NAMALWA (cell line): ENCODE data around the gene SERINC3.

Experiments used
- DNase-seq: peaks from one replicate; pipeline ENCODE4 v3.0.0-alpha.2; 2015; ENCODE audit warnings: low spot score

SERINC3 gene

DNA sequence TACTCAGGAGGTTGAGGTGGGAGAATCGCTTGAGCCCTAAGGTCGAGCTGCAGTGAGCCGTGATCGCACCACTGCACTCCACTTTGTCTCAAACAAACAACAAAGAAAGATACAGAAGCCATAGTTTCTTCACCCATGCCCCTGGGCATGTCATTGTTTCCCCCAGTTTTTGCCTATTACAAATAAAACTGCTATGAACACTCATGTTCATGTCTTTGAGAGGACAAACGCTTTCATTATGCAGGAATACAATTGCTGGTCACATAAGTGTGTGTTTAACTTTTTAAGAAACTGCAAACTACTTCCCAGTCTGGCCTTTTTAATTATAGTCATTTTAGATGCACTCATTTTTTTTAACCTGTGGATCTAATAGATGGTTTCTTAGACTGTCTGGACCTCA, 58.4 kb downstream of the SERINC3 start:
- no peak for DNase-seq

DNA sequence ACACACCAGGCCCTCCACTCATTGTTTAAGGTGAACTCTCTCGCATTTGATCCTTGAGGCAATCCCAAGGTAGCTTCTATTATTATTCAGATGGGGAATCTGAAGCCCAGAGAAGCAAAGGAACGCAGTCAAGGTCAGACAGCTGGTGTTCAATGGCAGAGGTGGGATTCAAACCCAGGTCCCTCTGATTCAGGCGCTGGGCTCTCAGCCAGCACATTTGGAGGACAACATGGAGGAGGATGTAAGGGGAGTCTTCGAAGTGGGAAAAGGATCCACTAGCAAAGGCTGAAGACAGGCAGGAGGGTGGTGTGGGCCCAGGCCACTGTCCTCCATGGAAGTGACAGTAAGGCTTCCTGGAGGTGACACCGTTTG, 60.1 kb downstream of the SERINC3 start:
- DNase-seq, result no peak

DNA sequence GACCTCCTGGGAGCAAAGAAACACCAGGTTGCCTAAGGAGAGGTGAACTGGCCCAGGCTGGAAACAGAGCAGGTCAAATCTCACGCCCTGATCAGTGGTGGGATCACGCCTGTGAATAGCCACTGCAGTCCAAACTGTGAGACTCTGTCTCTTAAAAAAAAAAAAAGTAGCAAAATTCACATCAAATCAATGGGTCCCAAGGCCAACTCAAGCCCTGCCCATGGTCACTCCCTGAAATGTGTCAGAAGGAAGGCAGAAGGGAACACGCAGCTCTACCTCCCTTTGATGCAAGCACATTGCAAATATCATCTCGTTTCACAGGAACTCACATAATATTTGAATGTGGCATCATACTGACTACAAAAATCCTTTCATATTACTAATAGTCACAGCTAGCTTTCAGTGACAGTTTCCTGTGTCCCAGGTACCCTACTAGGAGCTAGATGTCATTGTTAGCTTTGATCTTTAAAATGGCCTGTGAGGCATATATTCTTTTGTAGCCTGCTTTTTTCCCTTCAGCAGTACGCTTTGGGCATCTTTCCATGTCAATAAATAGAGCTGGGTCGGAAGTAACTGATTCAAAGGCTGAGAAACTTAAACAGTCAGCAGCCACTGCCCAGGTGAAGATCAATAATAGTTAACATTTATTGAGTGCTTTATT, 60.6 kb downstream of the SERINC3 start:
- no peak for DNase-seq

DNA sequence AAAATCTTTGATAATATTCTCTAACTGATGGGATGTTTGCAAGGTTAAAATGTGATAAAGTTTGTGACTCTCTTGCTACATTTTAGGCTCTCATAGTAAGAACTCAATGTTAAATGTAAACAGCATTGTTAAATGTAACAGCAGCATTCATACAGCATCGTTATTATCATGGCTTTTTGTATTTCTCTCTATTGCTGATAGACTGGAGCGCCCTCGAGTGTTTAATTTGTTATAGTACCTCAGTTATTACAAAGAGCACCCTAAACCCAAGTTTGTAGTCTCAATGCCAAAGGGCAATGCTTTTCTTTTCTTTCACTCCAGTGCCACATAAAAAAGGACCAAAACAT, 61.1 kb downstream of the SERINC3 start:
- peak; percentile 71 for DNase-seq

DNA sequence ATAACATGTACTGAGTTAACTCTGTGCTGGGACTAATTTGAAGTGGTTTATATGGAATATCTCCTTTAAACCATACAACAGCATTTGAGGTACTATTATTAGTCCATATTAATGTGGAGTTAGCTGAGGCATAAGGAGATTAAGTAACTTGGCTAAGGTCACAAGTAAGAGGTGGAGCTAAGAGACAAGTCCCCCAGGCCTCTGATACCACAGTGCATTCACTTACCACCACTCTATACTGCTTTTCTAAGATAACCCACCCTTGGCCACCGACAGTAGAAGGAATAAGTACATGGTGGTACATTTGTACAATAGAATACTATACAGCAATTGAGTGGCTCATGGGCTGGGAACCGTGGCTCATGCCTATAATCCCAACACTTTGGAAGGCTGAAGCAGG, 62.6 kb downstream of the SERINC3 start:
- DNase-seq, result no peak

DNA sequence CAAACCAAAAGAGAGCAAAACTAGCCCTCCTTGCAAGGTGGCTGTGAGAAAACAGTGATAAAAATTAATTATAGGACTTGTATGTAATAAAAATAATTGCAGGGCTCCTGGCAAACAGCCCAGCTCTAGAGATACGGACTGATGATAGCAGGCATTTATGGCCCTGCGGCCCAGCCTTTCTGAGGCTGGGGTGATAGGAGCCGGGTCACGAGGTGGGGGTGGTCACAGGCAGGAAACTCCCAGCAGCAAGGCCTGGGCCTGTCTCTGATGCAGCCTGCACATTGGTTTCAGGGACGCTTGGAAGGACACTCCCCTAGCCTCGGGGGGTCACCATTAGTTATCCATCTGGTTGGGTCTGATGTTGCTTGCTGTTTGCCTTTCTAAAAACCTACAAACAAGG, 64.9 kb downstream of the SERINC3 start:
- DNase-seq, result no peak

DNA sequence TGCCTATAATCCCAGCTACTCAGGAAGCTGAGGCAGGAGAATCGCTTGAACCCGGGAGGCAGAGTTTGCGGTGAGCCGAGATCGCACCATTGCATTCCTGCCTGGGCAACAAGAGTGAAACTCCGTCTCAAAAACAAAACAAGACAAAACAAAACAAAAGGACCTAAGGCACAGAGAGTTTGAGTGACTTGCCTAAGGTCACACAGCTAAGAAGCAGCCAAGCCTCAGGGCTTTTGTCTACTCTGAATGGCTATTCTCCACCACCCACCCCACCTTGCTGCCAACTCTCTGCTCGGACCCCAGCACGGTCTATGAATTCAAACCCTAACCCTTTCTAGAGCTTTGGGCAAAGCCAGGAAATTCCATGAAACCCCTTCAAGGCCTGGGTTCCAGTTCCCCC, 65.3 kb downstream of the SERINC3 start:
- no peak for DNase-seq

DNA sequence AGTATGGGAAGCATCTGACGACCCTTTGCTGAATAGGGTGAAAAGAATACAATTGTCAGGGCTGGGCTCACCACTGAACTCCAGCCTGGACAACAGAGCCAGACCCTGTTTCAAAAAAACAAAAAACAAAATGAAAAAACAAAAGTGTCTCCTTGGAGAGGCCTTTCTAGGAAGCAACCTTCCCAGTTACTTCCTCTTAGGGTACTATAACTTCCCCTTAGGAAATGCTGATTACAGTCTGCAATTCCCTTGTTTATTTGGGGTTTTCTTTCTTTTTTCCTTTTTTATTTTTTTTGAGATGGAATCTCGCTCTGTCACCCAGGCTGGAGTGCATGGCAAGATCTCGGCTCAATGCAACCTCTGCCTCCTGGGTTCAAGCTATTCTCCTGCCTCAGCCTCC, 66.7 kb downstream of the SERINC3 start:
- DNase-seq, result no peak

DNA sequence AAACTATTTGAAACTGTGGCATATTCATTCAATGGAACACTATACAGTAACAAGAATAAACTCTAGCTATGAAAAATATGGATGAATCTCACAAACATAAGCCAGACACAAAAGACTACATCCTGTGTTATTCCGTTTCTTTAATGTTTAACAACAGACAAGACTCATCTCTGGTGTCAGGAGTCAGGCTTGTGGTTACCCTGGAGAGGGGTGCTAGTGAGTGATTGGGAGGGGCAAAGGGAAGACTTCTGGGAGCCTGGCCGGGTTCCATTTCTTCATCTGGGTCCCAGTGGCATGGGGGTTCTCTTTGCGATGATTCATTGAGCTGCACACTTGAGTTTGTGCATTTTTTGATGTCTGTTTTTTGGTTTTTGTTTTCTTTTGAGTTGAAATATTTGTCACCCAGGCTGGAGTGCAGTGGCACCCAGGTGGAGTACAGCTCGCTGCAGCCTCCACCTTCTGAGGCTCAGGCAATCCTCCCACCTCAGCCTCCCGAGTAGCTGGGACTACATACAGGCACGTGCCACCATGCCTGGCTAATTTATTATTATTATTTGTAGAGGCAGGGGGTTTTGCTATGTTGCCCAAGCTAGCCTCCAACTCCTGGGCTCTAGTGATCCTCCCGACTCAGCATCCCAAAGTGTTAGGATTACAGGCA, 67.4 kb downstream of the SERINC3 start:
- no peak for DNase-seq

DNA sequence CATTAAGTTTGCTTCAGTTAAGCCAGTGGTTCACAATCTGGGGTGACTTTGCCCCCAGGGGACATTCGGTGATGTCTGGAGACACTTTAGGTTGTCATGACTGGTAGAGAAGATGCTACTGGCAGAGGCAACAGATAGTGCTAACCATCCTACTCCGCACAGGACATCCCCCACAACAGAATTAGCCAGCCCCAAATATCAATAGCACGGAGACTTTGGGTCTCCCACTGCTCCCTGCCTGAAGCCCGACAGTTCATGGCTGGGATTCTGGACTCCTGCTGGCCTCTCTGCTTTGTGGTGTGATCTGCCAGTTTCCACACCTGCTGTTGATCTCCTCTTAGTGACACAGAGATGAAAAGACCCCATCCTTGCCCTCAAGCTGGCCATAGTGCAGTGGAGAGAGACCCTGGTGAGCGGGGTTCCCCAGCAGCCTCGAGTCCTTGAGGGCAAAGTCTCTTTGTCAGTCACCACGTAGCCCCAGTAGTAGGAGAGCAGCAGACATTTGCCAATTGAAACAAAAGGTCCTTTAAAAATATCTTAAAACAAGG, 70.9 kb downstream of the SERINC3 start:
- DNase-seq, result no peak

DNA sequence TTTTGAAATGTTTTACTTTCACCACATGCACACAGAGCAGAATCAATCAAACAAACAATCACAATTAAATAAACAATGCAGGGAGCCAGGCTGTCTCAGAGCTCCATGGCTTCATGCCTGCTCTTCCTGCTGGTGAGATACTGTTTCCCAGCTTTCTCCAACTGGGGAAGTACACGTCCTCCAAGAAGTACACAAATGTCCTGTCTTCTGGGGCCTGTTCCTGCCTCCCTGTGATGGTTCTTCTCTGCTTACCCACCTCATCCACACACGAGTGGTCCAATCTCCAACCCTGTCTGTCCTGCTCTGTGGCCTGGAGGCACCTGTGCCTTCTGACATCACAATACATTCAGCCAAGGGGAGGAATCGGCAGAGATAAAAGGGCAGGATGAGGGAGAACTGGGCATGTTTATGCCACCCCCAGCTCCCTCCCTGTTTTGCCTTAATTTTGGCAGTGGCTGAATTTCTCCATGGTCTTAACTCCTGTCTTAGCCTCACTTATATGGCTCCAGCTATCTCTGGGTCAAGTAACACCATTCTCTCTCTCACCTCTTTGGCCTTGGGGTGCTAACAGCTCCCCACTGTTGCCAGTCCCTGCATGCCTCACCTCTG, 71.5 kb downstream of the SERINC3 start:
- no peak for DNase-seq

DNA sequence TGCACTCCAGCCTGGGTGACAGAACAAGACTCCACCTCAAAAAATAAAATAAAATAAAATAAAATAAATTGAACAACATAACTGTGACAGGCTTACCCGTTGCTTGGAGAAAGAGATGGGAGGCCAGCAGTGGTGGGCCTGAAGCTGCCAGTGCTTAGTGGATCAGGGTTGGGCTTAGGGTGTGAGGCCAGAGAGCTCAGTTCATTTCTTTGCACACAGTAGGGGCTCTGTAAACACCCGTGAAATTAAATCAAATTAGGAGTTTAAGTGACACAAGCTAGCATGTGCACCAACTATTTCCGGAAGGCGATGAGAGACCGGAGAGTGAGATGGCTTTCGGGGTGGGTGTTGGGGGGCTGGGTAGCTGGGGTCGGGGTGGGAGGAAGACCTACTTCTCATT, 72.0 kb downstream of the SERINC3 start:
- no peak for DNase-seq

DNA sequence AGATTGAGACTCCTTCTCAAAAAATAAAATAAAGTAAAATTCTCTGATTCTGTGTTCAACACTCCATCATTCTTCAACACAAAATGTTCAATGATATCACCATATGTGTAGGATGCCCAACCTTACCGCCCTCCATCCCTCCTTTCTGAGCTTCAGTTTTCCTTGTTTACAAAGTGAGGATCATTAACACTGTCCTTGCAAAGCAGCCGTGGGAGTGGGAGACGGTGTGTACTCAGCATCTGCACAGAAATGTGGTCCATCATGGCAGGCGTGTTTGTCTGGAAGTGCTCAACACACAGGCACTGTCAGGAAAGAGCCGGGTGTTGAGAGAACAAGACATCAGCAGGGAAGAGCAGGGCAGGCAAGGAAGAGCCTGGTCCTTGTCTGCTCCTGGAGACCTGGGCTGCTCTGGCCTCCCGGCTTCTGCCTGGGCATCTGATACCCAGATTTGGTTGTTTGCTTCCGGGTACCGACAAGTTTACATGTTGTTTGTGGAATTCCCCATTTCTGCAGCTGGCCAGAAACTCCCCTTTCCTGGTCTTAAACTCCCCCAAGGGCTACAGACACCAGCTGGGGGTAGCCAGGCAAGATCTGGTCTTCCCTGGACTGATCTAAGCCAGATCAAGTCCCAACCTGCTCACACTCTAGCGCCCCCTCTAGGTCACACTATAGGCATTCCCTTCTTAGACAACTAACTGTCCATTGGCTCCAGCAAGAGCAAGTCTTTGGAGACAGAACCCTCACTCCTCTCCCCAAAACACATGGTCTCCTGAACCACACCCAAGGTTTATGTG, 72.9 kb downstream of the SERINC3 start:
- peak; percentile 46 for DNase-seq

DNA sequence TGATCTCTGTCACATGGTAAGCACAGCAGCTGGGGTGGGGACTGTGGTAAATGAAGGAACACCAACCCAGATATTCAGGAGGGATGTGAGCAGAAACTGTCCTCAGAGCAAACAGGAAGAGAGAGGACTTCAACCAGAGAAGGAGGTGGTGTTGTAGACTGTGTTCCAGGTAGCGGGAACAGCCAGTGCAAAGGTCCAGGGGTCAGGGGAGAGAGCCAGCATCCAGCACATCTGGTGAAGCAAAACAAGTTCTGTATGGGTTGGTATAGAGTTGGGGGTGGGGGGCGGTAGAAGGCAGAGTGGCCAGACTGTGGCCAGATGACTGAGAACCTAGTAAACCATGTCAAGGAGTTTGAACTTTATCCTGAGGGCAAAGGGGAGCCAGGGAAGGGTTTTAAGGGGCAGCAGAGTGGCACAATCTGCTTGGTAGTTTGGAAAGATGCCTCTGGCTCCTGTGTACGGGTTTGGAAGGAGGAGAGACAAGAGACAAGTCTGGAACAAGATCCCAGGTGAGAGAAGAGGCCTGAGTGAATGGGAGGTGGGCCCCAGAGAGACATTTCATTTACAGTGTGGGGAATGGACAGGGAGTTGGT, 73.9 kb downstream of the SERINC3 start:
- DNase-seq, result no peak
